Neural progenitor cell (in vitro differentiated cells): ENCODE data around the gene SNRPB. TPM values are rescaled to one million over a fixed set of nuclear protein-coding genes. Genes with fewer than 3 reads are reported as not detected.

Experiments
- DNase-seq: peaks from one replicate; pipeline ENCODE4 v3.0.0-alpha.2; 2016; ENCODE audit warnings: low spot score
- H2AFZ ChIP-seq: fragments of 200-600 bp; sonication (generic); replicated peaks from 2 replicates; pipeline ENCODE4 v1.6.1; 2016; ENCODE audit warnings: antibody characterized with exemption
- H3F3A ChIP-seq: fragments of 200-600 bp; sonication (generic); 2 replicates; pipeline ENCODE4 v1.6.1; 2016; ENCODE audit warnings: antibody characterized with exemption, low read depth
- H3K27ac ChIP-seq: fragments of 200-600 bp; sonication (generic); 2 replicates; pipeline ENCODE4 v1.5.1; 2016; ENCODE audit warnings: mild to moderate bottlenecking
- H3K27me3 ChIP-seq: fragments of 200-600 bp; sonication (generic); 2 replicates; pipeline ENCODE4 v1.6.1; 2016; ENCODE audit warnings: mild to moderate bottlenecking, moderate library complexity
- H3K36me3 ChIP-seq: fragments of 200-600 bp; sonication (generic); 2 replicates; pipeline ENCODE4 v1.5.1; 2016
- H3K4me1 ChIP-seq: fragments of 200-600 bp; sonication (generic); 2 replicates; pipeline ENCODE4 v1.6.1; 2016; ENCODE audit warnings: mixed run types
- H3K4me2 ChIP-seq: fragments of 200-600 bp; sonication (generic); 2 replicates; pipeline ENCODE4 v1.6.1; 2016
- H3K4me3 ChIP-seq: fragments of 200-600 bp; sonication (generic); 2 replicates; pipeline ENCODE4 v1.5.1; 2016
- H3K79me2 ChIP-seq: fragments of 200-600 bp; sonication (generic); 2 replicates; pipeline ENCODE4 v1.6.1; 2016; ENCODE audit warnings: low read depth
- H3K9ac ChIP-seq: fragments of 200-600 bp; sonication (generic); 2 replicates; pipeline ENCODE4 v1.6.1; 2016
- H3K9me3 ChIP-seq: fragments of 200-600 bp; sonication (generic); 2 replicates; pipeline ENCODE4 v1.5.1; 2016; ENCODE audit warnings: low read depth
- H4K20me1 ChIP-seq: fragments of 200-600 bp; sonication (generic); 2 replicates; pipeline ENCODE4 v1.6.1; 2016; ENCODE audit warnings: low read depth
- H3K27ac Mint-ChIP-seq: 3 replicates; pipeline ENCODE4 v1.8.0; 2021; ENCODE audit warnings: mixed read lengths
- H3K27me3 Mint-ChIP-seq: 2 replicates; pipeline ENCODE4 v1.8.0; 2022; ENCODE audit warnings: low read depth, mild to moderate bottlenecking, inconsistent platforms, moderate library complexity, mixed read lengths; ENCODE audit not compliant: insufficient read depth
- H3K36me3 Mint-ChIP-seq: 3 replicates; pipeline ENCODE4 v1.8.0; 2021; ENCODE audit warnings: mixed read lengths
- H3K4me1 Mint-ChIP-seq: 3 replicates; pipeline ENCODE4 v1.8.0; 2021; ENCODE audit warnings: mixed read lengths
- H3K4me3 Mint-ChIP-seq: 3 replicates; pipeline ENCODE4 v1.8.0; 2021; ENCODE audit warnings: mild to moderate bottlenecking, moderate library complexity, mixed read lengths
- H3K9me3 Mint-ChIP-seq: 3 replicates; pipeline ENCODE4 v1.8.0; 2020; ENCODE audit warnings: mixed read lengths
- CTCF ChIP-seq: fragments of 200-600 bp; sonication (generic); IDR thresholded peaks from 2 replicates; pipeline ENCODE4 v1.5.1; 2017; ENCODE audit warnings: antibody characterized with exemption, mild to moderate bottlenecking
- EZH2 ChIP-seq: fragments of 200-600 bp; sonication (generic); IDR thresholded peaks from 2 replicates; pipeline ENCODE4 v1.6.1; 2017; ENCODE audit warnings: antibody characterized with exemption, mild to moderate bottlenecking, moderate library complexity
- EZH2phosphoT487 ChIP-seq: fragments of 200-600 bp; sonication (generic); IDR thresholded peaks from 2 replicates; pipeline ENCODE4 v1.6.1; 2017; ENCODE audit warnings: antibody characterized with exemption
- total RNA-seq: library from RNA; depleted of rRNA; stranded (reverse); fragments of >200 nt; gene quantifications from 2 replicates; pipeline ENCODE4 v1.2.3, GENCODE V29; 2015; ENCODE audit warnings: low replicate concordance

The SNRPB gene
- total RNA-seq, 1 donor from 2014 or later, result 323 TPM

GRCh38 chr20:2462484-2462883 lies 8.1 kb downstream of the SNRPB start:
- Histone ChIP-seq H3K9ac (no peak overlapping the region), H4K20me1 (peaks cover 60% of the 10 kb centered on the region), H3F3A (peaks cover 79% of the 10 kb centered on the region), H3K27ac (no peak overlapping the region), H3K4me2 (no peak overlapping the region), H2AFZ (no peak overlapping the region), H3K9me3 (no peaks in the 10 kb centered on the region), H3K27me3 (no peaks in the 10 kb centered on the region), H3K36me3 (peaks cover 54% of the 10 kb centered on the region), H3K79me2 (peaks cover 39% of the 10 kb centered on the region), H3K4me1 (no peaks in the 10 kb centered on the region), H3K4me3 (no peak overlapping the region)
- H3K27ac Mint-ChIP-seq, result no peak overlapping the region
- no peaks in the 10 kb centered on the region for H3K9me3 Mint-ChIP-seq
- TF ChIP-seq CTCF, result no peak
- no peak for TF ChIP-seq EZH2phosphoT487
- no peak for TF ChIP-seq EZH2
- H3K36me3 Mint-ChIP-seq, result peaks cover 46% of the 10 kb centered on the region
- H3K27me3 Mint-ChIP-seq, result peaks cover 3% of the 10 kb centered on the region
- no peak overlapping the region for H3K4me3 Mint-ChIP-seq
- H3K4me1 Mint-ChIP-seq, result peaks cover 2% of the 10 kb centered on the region
- DNase-seq, result no peak

- no peak overlapping the region for H3K27ac Mint-ChIP-seq
- no peaks in the 10 kb centered on the region for H3K4me1 Mint-ChIP-seq
- Histone ChIP-seq H2AFZ (no peak overlapping the region), H3K4me3 (no peak overlapping the region), H3K9ac (no peak overlapping the region), H3K4me2 (no peak overlapping the region), H3K9me3 (no peaks in the 10 kb centered on the region), H3K27ac (no peak overlapping the region), H3K27me3 (no peaks in the 10 kb centered on the region), H3K36me3 (peaks cover 45% of the 10 kb centered on the region), H4K20me1 (peaks cover 44% of the 10 kb centered on the region), H3K79me2 (peaks cover 23% of the 10 kb centered on the region), H3K4me1 (no peaks in the 10 kb centered on the region), H3F3A (peaks cover 75% of the 10 kb centered on the region)
- no peak for DNase-seq
- TF ChIP-seq EZH2phosphoT487, result no peak
- TF ChIP-seq EZH2, result no peak
- no peak for TF ChIP-seq CTCF
- H3K36me3 Mint-ChIP-seq, result peaks cover 42% of the 10 kb centered on the region
- H3K27me3 Mint-ChIP-seq, result peaks cover 3% of the 10 kb centered on the region
- H3K4me3 Mint-ChIP-seq, result no peak overlapping the region
- no peaks in the 10 kb centered on the region for H3K9me3 Mint-ChIP-seq
These were observed 9.7 kb downstream of the SNRPB start for GRCh38 chr20:2460752-2461424.

- TF ChIP-seq CTCF (no peak), EZH2phosphoT487 (no peak), EZH2 (no peak)
- Histone ChIP-seq H3K4me3 (no peak overlapping the region), H3K9me3 (no peaks in the 10 kb centered on the region), H3F3A (peaks cover 77% of the 10 kb centered on the region), H3K27me3 (no peaks in the 10 kb centered on the region), H3K4me1 (no peaks in the 10 kb centered on the region), H3K9ac (no peak overlapping the region), H4K20me1 (peaks cover 40% of the 10 kb centered on the region), H3K79me2 (peaks cover 16% of the 10 kb centered on the region), H3K27ac (no peak overlapping the region), H3K4me2 (no peak overlapping the region), H2AFZ (no peak overlapping the region), H3K36me3 (peaks cover 45% of the 10 kb centered on the region)
- Mint-ChIP-seq H3K4me3 (no peak overlapping the region), H3K4me1 (no peaks in the 10 kb centered on the region), H3K9me3 (no peaks in the 10 kb centered on the region), H3K27ac (no peak overlapping the region), H3K27me3 (peaks cover 3% of the 10 kb centered on the region), H3K36me3 (peaks cover 36% of the 10 kb centered on the region)
- DNase-seq, result no peak
These were observed 10.4 kb downstream of the SNRPB start for GRCh38 chr20:2459981-2460751.
